DMS114 treated with DMSO at 0.1 percent for 48 hours (cell line): ENCODE data around the gene ACVR2B.

Experiments
- DNase-seq: peaks from one replicate; lab custom pipeline; 2025; ENCODE audit not compliant: unreplicated experiment; lab: John Stamatoyannopoulos, UW

ACVR2B gene

DNA sequence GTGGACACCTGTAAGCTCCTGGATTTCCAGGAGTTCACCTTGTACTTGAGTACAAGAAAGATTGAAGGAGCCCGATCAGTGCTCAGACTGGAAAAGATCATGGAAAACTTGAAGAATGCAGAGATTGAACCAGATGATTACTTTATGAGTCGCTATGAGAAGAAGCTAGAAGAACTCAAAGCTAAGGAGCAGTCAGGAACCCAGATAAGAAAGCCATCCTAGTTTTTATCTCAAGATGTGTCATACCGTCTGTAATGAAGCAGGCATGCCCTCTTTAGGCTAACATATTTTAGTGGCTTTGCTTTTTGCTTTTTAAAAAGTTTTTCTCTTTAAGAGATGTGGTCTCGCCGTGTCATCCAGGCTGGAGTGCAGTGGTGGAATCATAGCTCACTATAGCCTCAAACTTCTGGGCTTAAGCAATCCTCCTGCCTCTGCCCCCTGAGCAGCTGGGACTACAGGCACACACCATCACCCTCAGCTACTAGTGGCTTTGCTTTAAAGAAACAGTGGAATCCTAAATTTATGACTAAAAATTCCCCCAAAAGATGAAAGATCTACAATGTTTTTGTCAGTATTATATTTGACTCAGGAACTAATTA, 70.5 kb downstream of the ACVR2B start:
- no peak for DNase-seq

GRCh38 chr3:38526792-38527191, 73.1 kb downstream of the ACVR2B start:
- DNase-seq = no peak

- no peak for DNase-seq
These were observed 74.8 kb downstream of the ACVR2B start for GRCh38 chr3:38528457-38528856.

DNA sequence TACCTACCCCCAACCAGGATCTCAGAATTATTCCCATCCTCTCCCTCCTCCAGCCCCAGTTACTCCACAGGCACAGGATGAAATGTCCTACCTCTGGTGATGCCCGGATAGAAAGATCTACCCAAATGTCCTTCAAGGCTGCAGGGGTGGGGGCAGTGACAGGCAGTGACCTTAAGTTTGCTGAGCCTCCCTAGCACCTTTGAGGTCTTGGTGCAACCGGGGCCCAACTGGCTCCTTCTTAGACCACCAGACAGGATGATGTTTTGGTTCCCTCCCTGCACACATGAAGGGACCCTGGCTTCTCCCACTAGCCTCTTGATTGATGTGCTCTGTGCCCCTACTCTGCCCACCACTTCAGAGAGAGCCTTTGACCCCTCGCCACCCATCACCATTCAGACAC, 78.8 kb downstream of the ACVR2B start:
- DNase-seq = no peak

GRCh38 chr3:38533285-38533976, 79.7 kb downstream of the ACVR2B start:
- DNase-seq = no peak

DNA sequence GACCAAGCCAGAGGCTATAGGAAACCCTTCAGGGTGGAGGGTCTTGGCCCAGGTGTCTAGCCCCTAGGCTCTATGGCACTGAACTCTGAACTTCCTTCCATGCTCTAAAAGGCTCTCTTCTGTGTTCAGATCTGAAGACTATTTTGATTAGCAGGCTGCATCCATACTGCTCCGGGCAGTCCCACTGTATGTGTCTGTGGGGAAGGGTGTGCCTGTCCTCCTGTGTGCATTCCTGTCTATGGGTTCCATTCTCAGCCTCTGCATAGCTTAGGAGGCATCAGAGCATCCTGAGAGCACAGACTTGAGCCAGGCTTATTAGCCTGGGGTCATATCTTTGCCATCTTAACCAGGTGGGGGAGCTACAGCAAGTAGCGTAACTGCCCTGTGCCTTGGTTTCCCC, 80.5 kb downstream of the ACVR2B start:
- DNase-seq = no peak

GRCh38 chr3:38534604-38535003, 80.9 kb downstream of the ACVR2B start:
- DNase-seq = no peak

- no peak for DNase-seq
These were observed 83.0 kb downstream of the ACVR2B start for GRCh38 chr3:38536671-38537070.

DNA sequence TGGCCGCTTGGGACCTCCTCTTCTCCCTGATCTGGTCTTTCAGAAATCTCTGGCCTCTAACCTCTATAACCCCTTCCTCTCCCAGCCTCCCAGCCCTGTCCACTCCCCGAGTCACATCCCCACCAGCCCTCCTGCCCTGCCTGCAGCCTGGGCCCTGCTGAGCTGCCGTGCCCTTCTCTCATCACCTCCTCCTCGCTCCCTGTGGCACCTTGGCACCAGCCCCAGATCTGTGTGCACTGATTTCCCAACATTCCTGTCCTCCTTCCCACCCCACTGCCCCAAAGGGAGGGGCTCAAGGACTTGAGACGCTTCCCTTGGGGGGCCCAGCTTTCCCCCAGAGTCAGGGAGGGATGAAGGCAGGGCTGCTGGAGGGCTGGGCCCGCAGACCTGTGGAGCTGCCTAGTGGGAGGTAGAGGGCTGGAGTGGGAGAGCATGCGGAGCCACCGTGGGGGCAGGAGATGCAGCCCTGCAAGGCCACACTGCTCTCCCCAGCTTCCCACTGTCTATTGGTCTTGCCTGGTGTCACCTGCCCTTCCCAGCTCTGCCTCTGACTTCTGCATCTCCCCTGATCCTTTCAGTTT, 85.2 kb downstream of the ACVR2B start:
- no peak for DNase-seq

GRCh38 chr3:38541806-38542205, 88.1 kb downstream of the ACVR2B start:
- DNase-seq = no peak
